Common myeloid progenitor, CD34-positive (primary cell): ENCODE results near the gene TGOLN2.
"Not testable (repeated sequence)": the region's sequence is repeated elsewhere in the genome, so short reads cannot be mapped to it uniquely, and the experiment has no call there.

ENCODE experiments used
- CTCF ChIA-PET: fragments of 350-600 bp; sonication (Branson Sonifier 250); formaldehyde crosslinking; loops from one replicate; lab custom pipeline; 2021; ENCODE audit warnings: antibody characterized with exemption; lab: Charles Lee
- POLR2A ChIA-PET: fragments of 350-600 bp; sonication (Branson Sonifier 250); formaldehyde crosslinking; loops from one replicate; lab custom pipeline; 2021; ENCODE audit warnings: antibody characterized with exemption; lab: Charles Lee
- DNase-seq, 3 donors: peaks; one replicate each; pipeline versions ENCODE4 v3.0.0 to v3.0.0-alpha.2; 2013
- H3K27ac ChIP-seq, 2 experiments: 1 replicate in 1 of 2; 2 replicates in 1 of 2; pipeline ENCODE4 v1.7.0; 2013; ENCODE audit warnings: inconsistent platforms in 2 of 2, low read length in 2 of 2, mild to moderate bottlenecking in 2 of 2, low read depth in 1 of 2, moderate library complexity in 1 of 2; ENCODE audit not compliant: severe bottlenecking in 2 of 2, insufficient read depth in 1 of 2, poor library complexity in 1 of 2
- H3K27me3 ChIP-seq, 5 experiments: replicated peaks in 2 of 5; 1 replicate in 3 of 5; 2 replicates in 2 of 5; pipeline versions ENCODE4 v1.6.1 to v1.7.0; 2013; ENCODE audit warnings: low read length in 4 of 5, mild to moderate bottlenecking in 2 of 5, moderate library complexity in 2 of 5, inconsistent platforms in 1 of 5; ENCODE audit not compliant: insufficient read depth in 5 of 5, control insufficient read depth in 4 of 5
- H3K36me3 ChIP-seq, 4 experiments: 1 replicate in 2 of 4; 2 replicates in 2 of 4; pipeline versions ENCODE4 v1.6.1 to v1.7.0; 2013; ENCODE audit warnings: low read length in 3 of 4, control low read depth in 1 of 4, mild to moderate bottlenecking in 1 of 4; ENCODE audit not compliant: control insufficient read depth in 4 of 4, insufficient read depth in 4 of 4
- H3K4me1 ChIP-seq, 4 experiments: 1 replicate in 3 of 4; 2 replicates in 1 of 4; pipeline versions ENCODE4 v1.6.1 to v1.7.1; 2013; ENCODE audit warnings: low read length in 3 of 4, mild to moderate bottlenecking in 3 of 4, control low read depth in 1 of 4, inconsistent platforms in 1 of 4, moderate library complexity in 1 of 4; ENCODE audit not compliant: control insufficient read depth in 4 of 4, insufficient read depth in 4 of 4; ENCODE audit errors: control extremely low read depth in 1 of 4
- H3K4me3 ChIP-seq, 7 experiments: 1 replicate in 4 of 7; 2 replicates in 3 of 7; pipeline versions ENCODE4 v1.5.1 to v1.7.0; 2013; ENCODE audit warnings: mild to moderate bottlenecking in 7 of 7, low read length in 6 of 7, moderate library complexity in 6 of 7, inconsistent platforms in 2 of 7, low read depth in 2 of 7, control low read depth in 1 of 7; ENCODE audit not compliant: insufficient read depth in 4 of 7, control insufficient read depth in 1 of 7; ENCODE audit errors: extremely low read depth in 1 of 7
- H3K9me3 ChIP-seq, 5 experiments: 1 replicate in 4 of 5; 2 replicates in 1 of 5; pipeline versions ENCODE4 v1.6.1 to v1.7.1; 2013; ENCODE audit warnings: low read length in 4 of 5, mild to moderate bottlenecking in 2 of 5, inconsistent platforms in 1 of 5, low read depth in 1 of 5, moderate library complexity in 1 of 5; ENCODE audit not compliant: control insufficient read depth in 4 of 5, insufficient read depth in 2 of 5; ENCODE audit errors: control extremely low read depth in 1 of 5
- WGBS: methylation state at CpG from one replicate; pipeline ENCODE4 v1.1.5; 2013; ENCODE audit not compliant: insufficient coverage; 5-methylcytosine and 5-hydroxymethylcytosine counted together

TGOLN2 gene

DNA sequence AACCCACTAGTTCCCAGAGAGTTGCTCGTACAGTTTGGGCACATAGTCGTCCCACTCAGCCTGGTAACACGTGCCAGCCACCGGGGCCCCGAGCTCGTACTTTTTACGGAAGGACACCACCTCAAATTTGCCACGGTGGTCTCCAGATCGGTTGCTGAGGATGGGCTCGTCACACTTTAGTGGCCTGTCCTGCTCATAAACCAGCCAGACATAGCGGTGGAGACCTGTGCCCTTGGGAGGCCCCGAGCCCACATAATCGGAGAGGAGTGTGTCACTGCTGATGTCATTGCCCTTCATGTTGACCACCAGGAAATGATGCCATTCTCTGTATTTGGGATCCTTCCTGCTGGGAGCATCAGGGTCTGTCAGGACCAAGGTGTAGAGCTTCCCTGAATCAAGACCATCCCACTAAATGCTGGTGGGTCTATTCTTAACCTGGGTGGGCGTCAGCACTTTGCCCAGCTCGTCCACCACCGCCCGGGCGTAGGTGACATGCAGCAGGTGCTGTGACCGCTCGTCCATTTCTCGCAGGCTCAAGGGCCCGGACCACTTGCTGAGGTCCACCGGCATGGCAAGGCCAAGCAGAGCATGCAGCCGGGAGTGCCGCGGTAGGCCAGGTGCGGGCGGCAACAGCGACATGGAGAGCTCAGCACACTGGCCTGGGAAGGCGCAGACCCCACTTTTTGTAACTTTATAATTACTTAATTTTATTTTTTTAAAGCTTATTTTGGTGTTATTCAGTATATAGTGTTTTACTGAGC lies 13.7 kb upstream of the TGOLN2 start:
- Histone ChIP-seq H3K4me1 (no peaks in the 10 kb centered on the region), H3K36me3 (peaks cover 2 to 31% (median 17%) of the 10 kb centered on the region in 4 experiments), H3K4me3 (no peak overlapping the region), H3K27ac (no peak overlapping the region), H3K9me3 (no peaks in the 10 kb centered on the region), H3K27me3 (no peaks in the 10 kb centered on the region)
- POLR2A ChIA-PET = interaction anchor here (0.6 kb wide), 1 partner anchor 181 kb away, joined by 4 read pairs; no protein-coding TSS in a partner anchor
- CTCF ChIA-PET = interaction anchor here (0.6 kb wide), 1 partner anchor 238 kb away, joined by 3 read pairs; no protein-coding TSS in a partner anchor
- 98% methylated on average over 26 of the region's 30 CpGs for WGBS
- no peak for DNase-seq

DNA sequence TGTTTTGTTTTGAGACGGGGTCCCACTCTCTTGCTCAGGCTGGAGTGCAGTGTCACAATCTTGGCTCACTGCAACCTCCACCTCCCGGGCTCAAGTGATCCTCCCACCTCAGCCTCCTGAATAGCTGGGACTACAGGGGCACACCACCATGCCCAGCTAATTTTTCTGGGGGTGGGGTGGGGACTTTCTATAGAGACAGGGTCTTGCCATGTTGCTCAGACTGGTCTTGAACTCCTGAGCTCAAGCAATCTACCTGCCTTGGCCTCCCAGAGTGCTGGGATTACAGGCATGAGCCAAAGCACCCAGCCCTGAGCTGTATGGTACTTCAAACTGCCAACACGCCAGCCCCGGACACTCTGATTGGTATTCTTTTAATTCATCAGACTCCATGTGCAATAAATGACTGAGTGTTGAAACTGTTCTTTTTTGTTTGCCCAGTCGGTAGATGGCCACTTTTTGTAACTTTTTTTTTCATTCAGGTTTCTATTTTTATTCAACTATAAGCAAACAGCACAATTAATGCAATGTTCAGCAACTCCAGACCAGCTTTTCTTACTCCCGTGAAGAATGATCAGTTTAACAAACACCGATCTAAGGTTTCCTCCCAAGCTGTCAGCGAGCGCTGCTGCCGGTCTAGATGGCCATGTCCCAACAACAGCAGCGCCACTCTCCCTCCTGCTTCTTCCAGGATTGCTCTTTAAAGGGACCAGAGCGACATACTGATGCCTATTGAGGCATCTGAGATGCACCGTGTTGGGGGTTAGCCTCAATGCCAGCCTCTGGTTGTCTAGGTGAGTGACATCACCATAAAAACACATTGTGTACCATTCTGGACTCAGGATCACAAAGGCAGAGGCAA lies 12.5 kb upstream of the TGOLN2 start:
- ChIA-PET CTCF (interaction anchor here (1.4 kb wide), 1 partner anchor 12 kb away, joined by 4 read pairs; no protein-coding TSS in a partner anchor), POLR2A (no interaction called here)
- no peaks in the 10 kb centered on the region for H3K9me3 ChIP-seq
- no peak overlapping the region for H3K27ac ChIP-seq
- H3K27me3 ChIP-seq = no peaks in the 10 kb centered on the region
- DNase-seq = no peak
- H3K36me3 ChIP-seq = peaks cover 0 to 19% (median 10%) of the 10 kb centered on the region in 4 experiments
- no peak overlapping the region for H3K4me3 ChIP-seq
- 91% methylated on average over 10 of the region's 13 CpGs for WGBS
- no peaks in the 10 kb centered on the region for H3K4me1 ChIP-seq

GRCh38 chr2:85334928-85335327 lies 7.1 kb upstream of the TGOLN2 start:
- Histone ChIP-seq H3K27ac (no peak overlapping the region), H3K9me3 (no peaks in the 10 kb centered on the region), H3K4me1 (no peaks in the 10 kb centered on the region), H3K36me3 (no peaks in the 10 kb centered on the region), H3K4me3 (no peak overlapping the region), H3K27me3 (no peaks in the 10 kb centered on the region)
- no peak for DNase-seq
- WGBS = 50% methylated on average over 2 of the region's 2 CpGs
- POLR2A ChIA-PET = no interaction called here
- CTCF ChIA-PET = interaction anchor here (0.8 kb wide), 1 partner anchor 11 kb away, joined by 3 read pairs; no protein-coding TSS in a partner anchor

DNA sequence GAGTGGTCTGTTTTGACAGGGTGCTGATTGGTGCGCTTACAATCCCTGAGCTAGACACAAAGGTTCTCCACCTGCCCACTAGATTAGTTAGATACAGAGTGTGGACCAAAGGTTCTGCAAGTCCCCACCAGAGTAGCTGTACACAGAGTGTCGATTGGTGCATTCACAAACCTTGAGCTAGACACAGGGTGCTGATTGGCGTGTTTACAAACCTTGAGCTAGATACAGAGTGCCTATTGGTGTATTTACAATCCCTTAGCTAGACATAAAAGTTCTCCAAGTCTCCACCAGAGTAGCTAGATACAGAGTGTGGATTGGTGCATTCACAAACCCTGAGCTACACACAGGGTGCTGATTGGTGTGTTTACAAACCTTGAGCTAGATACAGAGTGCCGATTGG lies 6.1 kb upstream of the TGOLN2 start:
- DNase-seq, H3K36me3 ChIP-seq, H3K27me3 ChIP-seq, H3K4me3 ChIP-seq, H3K4me1 ChIP-seq, POLR2A ChIA-PET, H3K27ac ChIP-seq, H3K9me3 ChIP-seq: not testable (repeated sequence)
- CTCF ChIA-PET = interaction anchor here (0.8 kb wide), 1 partner anchor 214 kb away, joined by 3 read pairs; no protein-coding TSS in a partner anchor
- 97% methylated on average over 3 of the region's 4 CpGs for WGBS

GRCh38 chr2:85330839-85331636 lies 3.2 kb upstream of the TGOLN2 start:
- POLR2A ChIA-PET = interaction anchor here (0.6 kb wide), 1 partner anchor 307 kb away, joined by 4 read pairs; no protein-coding TSS in a partner anchor
- CTCF ChIA-PET = no interaction called here
- Histone ChIP-seq H3K4me3 (no peak overlapping the region), H3K36me3 (peaks cover 0 to 7% (median 2%) of the 10 kb centered on the region in 4 experiments), H3K9me3 (no peaks in the 10 kb centered on the region), H3K4me1 (peaks cover 7 to 28% (median 21%) of the 10 kb centered on the region in 4 experiments), H3K27me3 (no peaks in the 10 kb centered on the region), H3K27ac (no peak overlapping the region)
- no peak for DNase-seq
- 90% methylated on average over 6 of the region's 13 CpGs for WGBS

DNA sequence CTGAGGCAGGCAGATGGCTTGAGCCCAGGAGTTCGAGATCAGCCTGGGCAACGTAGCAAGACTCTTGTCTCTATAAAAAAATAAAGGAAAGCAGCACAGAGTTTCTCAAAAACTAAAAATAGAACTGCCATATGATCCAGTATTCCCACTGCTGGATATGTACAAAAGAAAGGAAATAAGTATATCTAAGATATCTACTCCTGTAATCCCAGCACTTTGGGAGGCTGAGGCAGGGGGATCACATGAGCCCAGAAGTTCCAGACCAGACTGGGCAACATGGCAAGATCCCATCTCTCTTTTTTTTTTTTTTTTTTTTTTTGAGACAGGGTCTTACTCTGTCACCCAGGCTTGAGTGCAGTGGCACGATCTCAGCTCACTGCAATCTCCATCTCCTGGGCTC lies 1.9 kb upstream of the TGOLN2 start:
- Histone ChIP-seq H3K36me3 (peaks cover 0 to 16% (median 5%) of the 10 kb centered on the region in 4 experiments), H3K4me1 (peaks cover 13 to 41% (median 34%) of the 10 kb centered on the region in 4 experiments)
- DNase-seq, POLR2A ChIA-PET, H3K27me3 ChIP-seq, H3K9me3 ChIP-seq, H3K27ac ChIP-seq, CTCF ChIA-PET, H3K4me3 ChIP-seq: not testable (repeated sequence)
- WGBS = 100% methylated on average over 2 of the region's 3 CpGs
